ENCODE measurements around the gene SDHB.

SDHB gene

GRCh38 chr1:17043676-17044075 lies 10.2 kb downstream of the SDHB start:
- no peak for DNase-seq

- DNase-seq = no peak
Observed at GRCh38 chr1:17040135-17040534, 13.7 kb downstream of the SDHB start.

- no peak for DNase-seq
Observed at GRCh38 chr1:17039522-17039921, 14.3 kb downstream of the SDHB start.

GRCh38 chr1:17033481-17033880 lies 20.4 kb downstream of the SDHB start:
- DNase-seq = no peak

GRCh38 chr1:17032741-17033140 lies 21.1 kb downstream of the SDHB start:
- DNase-seq = no peak

- DNase-seq = no peak
Observed at GRCh38 chr1:17031436-17031835, 22.4 kb downstream of the SDHB start.

GRCh38 chr1:17030206-17030605 lies 23.6 kb downstream of the SDHB start:
- no peak for DNase-seq

GRCh38 chr1:17028662-17029188 lies 25.1 kb downstream of the SDHB start:
- DNase-seq = no peak

- no peak for DNase-seq
Observed at GRCh38 chr1:17027900-17028299, 25.9 kb downstream of the SDHB start.

GRCh38 chr1:17027403-17027802 lies 26.4 kb downstream of the SDHB start:
- no peak for DNase-seq

- no peak for DNase-seq
Observed at GRCh38 chr1:17024721-17025120, 29.1 kb downstream of the SDHB start.

- peak; percentile 41 for DNase-seq
Observed at GRCh38 chr1:17023573-17023972, 30.3 kb downstream of the SDHB start.

- DNase-seq = no peak
Observed at GRCh38 chr1:17023102-17023501, 30.7 kb downstream of the SDHB start.

- no peak for DNase-seq
Observed at GRCh38 chr1:17021896-17022295, 31.9 kb downstream of the SDHB start.

GRCh38 chr1:17020502-17020901 lies 33.3 kb downstream of the SDHB start:
- DNase-seq = no peak

- DNase-seq = no peak
Observed at GRCh38 chr1:17018849-17019248, 35.0 kb downstream of the SDHB start.

GRCh38 chr1:17017435-17017834 lies 36.4 kb downstream of the SDHB start:
- no peak for DNase-seq

GRCh38 chr1:17016317-17016661 lies 37.5 kb downstream of the SDHB start:
- DNase-seq = no peak

GRCh38 chr1:17014671-17015567 lies 38.9 kb downstream of the SDHB start:
- DNase-seq = no peak

- no peak for DNase-seq
Observed at GRCh38 chr1:17013491-17014320, 40.1 kb downstream of the SDHB start.

GRCh38 chr1:17012775-17013490 lies 40.9 kb downstream of the SDHB start:
- DNase-seq = no peak

GRCh38 chr1:17011439-17012307 lies 42.2 kb downstream of the SDHB start, which contains the start of gene ATP13A2:
ATP13A2 (minus strand) TSS chr1:17011928; CDS start chr1:17011738, 190 bp downstream.
- DNase-seq = peak; percentile 88

All from retina (tissue), 1 donor.